Stimulated activated CD4-positive, alpha-beta T cell treated with anti-CD3 and anti-CD28 coated beads, Interleukin-2, amount 100 ng/mL, for 24 hours (primary cell): Measurements from ENCODE around the gene NAALADL2.

Experiments
- DNase-seq, 2 donors: peaks; one replicate each; pipeline ENCODE4 v3.0.0-alpha.2; 2020

The NAALADL2 gene

GRCh38 chr3:175617247-175617646, 758.1 kb downstream of the NAALADL2 start:
- DNase-seq: no peak

- DNase-seq: no peak
These were observed 760.2 kb downstream of the NAALADL2 start for GRCh38 chr3:175619369-175619768.

- no peak for DNase-seq
These were observed 761.0 kb downstream of the NAALADL2 start for GRCh38 chr3:175620093-175620492.

GRCh38 chr3:175620532-175620931, 761.4 kb downstream of the NAALADL2 start:
- DNase-seq: no peak

GRCh38 chr3:175640958-175641357, 781.8 kb downstream of the NAALADL2 start:
- no peak for DNase-seq

- DNase-seq: no peak
These were observed 787.7 kb downstream of the NAALADL2 start for GRCh38 chr3:175646865-175647264.

GRCh38 chr3:175648899-175649298, 789.8 kb downstream of the NAALADL2 start:
- no peak for DNase-seq

- no peak for DNase-seq
These were observed 792.6 kb downstream of the NAALADL2 start for GRCh38 chr3:175651716-175652115.

- no peak for DNase-seq
These were observed 796.2 kb downstream of the NAALADL2 start for GRCh38 chr3:175655351-175655750.

GRCh38 chr3:175656461-175656860, 797.3 kb downstream of the NAALADL2 start:
- DNase-seq: no peak

- no peak for DNase-seq
These were observed 800.7 kb downstream of the NAALADL2 start for GRCh38 chr3:175659670-175660350.

GRCh38 chr3:175662815-175663214, 803.7 kb downstream of the NAALADL2 start:
- DNase-seq: no peak

GRCh38 chr3:175664911-175665310, 805.8 kb downstream of the NAALADL2 start:
- DNase-seq: no peak

GRCh38 chr3:175668300-175668699, 809.2 kb downstream of the NAALADL2 start:
- no peak for DNase-seq

- no peak for DNase-seq
These were observed 811.4 kb downstream of the NAALADL2 start for GRCh38 chr3:175670557-175670956.

- no peak for DNase-seq
These were observed 813.1 kb downstream of the NAALADL2 start for GRCh38 chr3:175672119-175672689.

GRCh38 chr3:175679568-175679967, 820.4 kb downstream of the NAALADL2 start:
- DNase-seq: no peak

- no peak for DNase-seq
These were observed 833.1 kb downstream of the NAALADL2 start for GRCh38 chr3:175692256-175692655.

GRCh38 chr3:175695251-175695650, 836.1 kb downstream of the NAALADL2 start:
- DNase-seq: no peak

- no peak for DNase-seq
These were observed 843.8 kb downstream of the NAALADL2 start for GRCh38 chr3:175702956-175703355.

GRCh38 chr3:175704366-175705055, 845.4 kb downstream of the NAALADL2 start:
- DNase-seq: no peak

- DNase-seq: no peak
These were observed 854.1 kb downstream of the NAALADL2 start for GRCh38 chr3:175713268-175713667.

- DNase-seq: no peak
These were observed 857.3 kb downstream of the NAALADL2 start for GRCh38 chr3:175716446-175716845.

GRCh38 chr3:175726228-175726627, 867.1 kb downstream of the NAALADL2 start:
- no peak for DNase-seq
